ENCODE measurements around the gene MSLN. TPM values are rescaled to one million over a fixed set of nuclear protein-coding genes. Genes with fewer than 3 reads are reported as not detected.
A peak's percentile ranks its signal among the peaks of the same experiment; 100 is the strongest.
"Not testable (repeated sequence)": the region's sequence is repeated elsewhere in the genome, so short reads cannot be mapped to it uniquely, and the experiment has no call there.

MSLN gene
- total RNA-seq, 6 experiments from 2014 or later = 0.17 to 0.61 (median 0.36) TPM

DNA sequence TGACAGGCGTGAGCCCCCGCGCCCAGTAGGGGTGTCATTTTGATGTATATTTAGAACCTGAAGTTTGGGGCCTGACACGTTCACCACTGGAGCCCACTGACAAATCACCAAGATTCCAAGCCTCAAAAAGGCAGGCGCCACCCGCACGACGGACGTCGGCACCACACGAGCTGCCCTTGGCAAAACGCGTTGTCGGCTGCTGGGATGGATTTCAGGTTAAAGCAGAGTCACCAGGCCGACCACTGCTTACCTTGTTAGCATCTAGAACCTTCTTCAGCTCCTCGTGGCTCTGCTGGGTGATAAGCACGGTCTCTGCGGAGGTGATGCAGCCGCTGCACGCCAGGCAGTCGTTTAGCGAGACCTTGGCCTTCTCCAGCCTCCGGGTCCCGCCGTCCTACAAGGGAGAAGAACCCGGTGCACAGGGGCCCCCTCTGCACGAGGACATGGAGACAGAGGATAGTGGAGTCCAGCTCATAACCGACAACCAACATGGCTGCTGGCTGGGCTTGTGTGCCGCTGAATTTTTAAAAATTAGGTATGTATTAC, 23.5 kb upstream of the MSLN start:
- no peak overlapping the region for H3K27ac Mint-ChIP-seq
- peaks cover 9% of the 10 kb centered on the region; the same call in 1 of the 2 replicates for H3K36me3 Mint-ChIP-seq (ENCODE audit: low read depth)
- DNase-seq = no peak
- TF ChIP-seq, protein P1, sequence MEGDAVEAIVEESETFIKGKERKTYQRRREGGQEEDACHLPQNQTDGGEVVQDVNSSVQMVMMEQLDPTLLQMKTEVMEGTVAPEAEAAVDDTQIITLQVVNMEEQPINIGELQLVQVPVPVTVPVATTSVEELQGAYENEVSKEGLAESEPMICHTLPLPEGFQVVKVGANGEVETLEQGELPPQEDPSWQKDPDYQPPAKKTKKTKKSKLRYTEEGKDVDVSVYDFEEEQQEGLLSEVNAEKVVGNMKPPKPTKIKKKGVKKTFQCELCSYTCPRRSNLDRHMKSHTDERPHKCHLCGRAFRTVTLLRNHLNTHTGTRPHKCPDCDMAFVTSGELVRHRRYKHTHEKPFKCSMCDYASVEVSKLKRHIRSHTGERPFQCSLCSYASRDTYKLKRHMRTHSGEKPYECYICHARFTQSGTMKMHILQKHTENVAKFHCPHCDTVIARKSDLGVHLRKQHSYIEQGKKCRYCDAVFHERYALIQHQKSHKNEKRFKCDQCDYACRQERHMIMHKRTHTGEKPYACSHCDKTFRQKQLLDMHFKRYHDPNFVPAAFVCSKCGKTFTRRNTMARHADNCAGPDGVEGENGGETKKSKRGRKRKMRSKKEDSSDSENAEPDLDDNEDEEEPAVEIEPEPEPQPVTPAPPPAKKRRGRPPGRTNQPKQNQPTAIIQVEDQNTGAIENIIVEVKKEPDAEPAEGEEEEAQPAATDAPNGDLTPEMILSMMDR (IDR thresholded peaks at IDR 0.05) = no peak
- peaks cover 12% of the 10 kb centered on the region; the same call in 1 of the 2 replicates for H3K4me1 Mint-ChIP-seq (ENCODE audit: low read depth)
- no peak overlapping the region for H3K4me3 Mint-ChIP-seq
- no peaks in the 10 kb centered on the region for H3K9me3 Mint-ChIP-seq
- H3K27me3 Mint-ChIP-seq (ENCODE audit: insufficient read depth) = peaks cover 2% of the 10 kb centered on the region; the same call in 1 of the 2 replicates

DNA sequence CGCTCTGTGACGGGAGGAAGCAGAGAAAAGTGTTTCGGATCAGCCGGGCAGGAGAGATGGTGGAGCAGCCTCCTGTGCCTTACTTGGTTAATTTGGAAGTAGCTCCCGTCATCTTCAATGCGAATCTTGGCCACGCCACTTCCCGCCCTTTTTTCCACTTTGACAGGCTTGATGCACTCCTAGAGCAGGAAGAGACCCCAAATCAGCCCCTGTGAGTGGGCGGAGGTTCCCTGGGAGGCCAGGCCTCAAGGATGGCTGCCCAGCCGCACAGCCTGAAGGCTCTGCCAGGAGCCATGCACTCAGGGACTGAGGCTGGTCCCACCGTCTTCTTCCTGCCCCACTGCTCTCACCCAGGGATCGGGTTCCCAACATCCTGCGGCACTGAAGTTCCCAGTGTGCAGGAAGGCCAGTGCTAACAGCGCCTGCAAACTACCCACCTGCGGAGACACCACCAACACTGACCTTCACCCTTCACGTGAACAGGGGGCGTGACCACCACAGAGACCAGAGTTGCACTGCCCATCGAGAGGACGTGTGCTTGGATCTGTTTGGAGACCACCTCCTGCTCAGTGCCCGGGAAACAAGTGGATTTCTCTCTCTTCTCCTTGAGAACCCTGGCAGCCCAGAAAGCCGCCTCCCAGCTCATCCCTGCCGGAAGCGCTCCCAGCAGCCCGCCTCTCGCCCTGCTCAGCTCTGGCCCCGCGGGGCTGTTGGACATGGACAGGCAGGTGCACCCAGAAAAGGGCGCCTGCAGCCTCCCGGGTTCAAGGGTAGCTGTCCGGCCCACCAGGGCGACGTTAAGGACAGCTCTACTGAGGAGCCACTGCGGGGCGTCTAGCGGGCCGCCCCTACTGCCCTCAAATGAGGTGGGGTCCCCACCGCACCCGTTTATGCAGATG, 20.7 kb upstream of the MSLN start:
- H3K4me1 Mint-ChIP-seq (ENCODE audit: low read depth) = peaks cover 9% of the 10 kb centered on the region; the same call in 1 of the 2 replicates
- peaks cover 5% of the 10 kb centered on the region; the same call in 1 of the 2 replicates for H3K27me3 Mint-ChIP-seq (ENCODE audit: insufficient read depth)
- DNase-seq = no peak
- TF ChIP-seq, protein P1 (IDR thresholded peaks at IDR 0.05) = no peak
- peak overlapping the region; percentile 83 for H3K4me3 Mint-ChIP-seq
- peaks cover 9% of the 10 kb centered on the region; the same call in 1 of the 2 replicates for H3K36me3 Mint-ChIP-seq (ENCODE audit: low read depth)
- no peaks in the 10 kb centered on the region for H3K9me3 Mint-ChIP-seq
- H3K27ac Mint-ChIP-seq = no peak overlapping the region

DNA sequence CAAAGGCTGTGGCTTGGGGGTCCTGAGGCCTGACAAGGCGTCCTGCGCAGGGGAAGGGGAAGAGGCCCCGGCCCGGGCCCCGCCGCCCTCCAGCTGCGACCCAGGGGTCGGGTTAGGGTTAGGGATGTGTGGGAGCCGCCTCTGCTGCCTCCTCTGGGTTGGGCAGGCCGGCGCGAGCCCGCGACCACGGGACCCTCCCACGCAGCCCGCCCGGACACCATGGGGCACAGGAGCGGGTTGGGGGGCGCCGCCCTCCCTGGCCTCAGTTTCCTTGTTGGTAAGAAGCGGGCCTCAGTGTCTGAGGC, 20.1 kb upstream of the MSLN start:
- H3K9me3 Mint-ChIP-seq = no peaks in the 10 kb centered on the region
- TF ChIP-seq, protein P1 (IDR thresholded peaks at IDR 0.05) = no peak
- peak overlapping the region; percentile 83 for H3K4me3 Mint-ChIP-seq
- H3K27me3 Mint-ChIP-seq (ENCODE audit: insufficient read depth) = peaks cover 5% of the 10 kb centered on the region; the same call in 1 of the 2 replicates
- no peak for DNase-seq
- peaks cover 9% of the 10 kb centered on the region; the same call in 1 of the 2 replicates for H3K36me3 Mint-ChIP-seq (ENCODE audit: low read depth)
- peaks cover 9% of the 10 kb centered on the region; the same call in 1 of the 2 replicates for H3K4me1 Mint-ChIP-seq (ENCODE audit: low read depth)
- no peak overlapping the region for H3K27ac Mint-ChIP-seq

DNA sequence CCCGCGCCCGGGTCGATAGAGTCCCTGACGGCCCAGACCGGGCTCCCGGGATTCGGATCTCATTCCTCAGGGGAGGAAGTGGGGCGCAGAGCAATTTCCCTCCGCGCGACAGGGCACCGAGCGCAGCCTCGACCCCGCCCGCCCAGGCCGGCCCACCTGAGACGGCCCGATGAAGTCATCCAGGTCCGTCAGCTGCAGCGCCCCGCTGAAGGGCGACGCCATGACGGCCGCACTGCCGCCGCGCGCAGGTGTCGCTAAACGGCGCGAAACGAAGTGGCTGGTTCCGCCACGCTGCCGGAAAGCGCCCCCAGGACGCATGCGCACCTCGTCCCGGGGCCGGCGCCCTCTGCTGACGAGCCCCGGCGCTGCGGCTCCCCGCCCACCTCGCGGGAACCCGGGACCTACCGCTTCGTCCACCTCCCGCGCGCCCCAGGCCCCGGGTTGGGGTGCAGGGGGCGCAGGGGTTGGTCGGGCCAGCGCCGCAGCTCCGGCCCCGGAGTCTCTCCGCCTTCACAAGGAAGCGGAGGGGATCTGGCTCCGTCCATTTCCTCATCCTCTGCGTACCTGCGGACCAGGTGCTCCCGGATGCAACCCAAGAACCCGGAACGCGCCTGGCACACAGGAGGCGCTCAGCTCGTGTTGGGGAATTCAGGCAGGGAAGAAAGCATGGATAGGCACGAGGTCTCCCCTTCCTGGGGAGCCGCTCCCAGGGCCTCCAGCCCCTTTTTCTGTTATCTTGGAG, 19.6 kb upstream of the MSLN start, which contains the start of gene CIAO3:
CIAO3 (minus strand) TSS at position 234 of the 742 bp plus-strand sequence; CDS start at position 222, 12 bp downstream.
- no peaks in the 10 kb centered on the region for H3K9me3 Mint-ChIP-seq
- H3K27me3 Mint-ChIP-seq (ENCODE audit: insufficient read depth) = peaks cover 5% of the 10 kb centered on the region; the same call in 1 of the 2 replicates
- H3K36me3 Mint-ChIP-seq (ENCODE audit: low read depth) = peaks cover 8% of the 10 kb centered on the region; the same call in 1 of the 2 replicates
- peaks cover 9% of the 10 kb centered on the region; the same call in 1 of the 2 replicates for H3K4me1 Mint-ChIP-seq (ENCODE audit: low read depth)
- TF ChIP-seq, protein P1 (IDR thresholded peaks at IDR 0.05) = peak; percentile 93
- peak within 1 kb of the TSS; percentile 83 for H3K4me3 Mint-ChIP-seq
- no peak within 1 kb of the TSS for H3K27ac Mint-ChIP-seq
- peak; percentile 85 for DNase-seq

DNA sequence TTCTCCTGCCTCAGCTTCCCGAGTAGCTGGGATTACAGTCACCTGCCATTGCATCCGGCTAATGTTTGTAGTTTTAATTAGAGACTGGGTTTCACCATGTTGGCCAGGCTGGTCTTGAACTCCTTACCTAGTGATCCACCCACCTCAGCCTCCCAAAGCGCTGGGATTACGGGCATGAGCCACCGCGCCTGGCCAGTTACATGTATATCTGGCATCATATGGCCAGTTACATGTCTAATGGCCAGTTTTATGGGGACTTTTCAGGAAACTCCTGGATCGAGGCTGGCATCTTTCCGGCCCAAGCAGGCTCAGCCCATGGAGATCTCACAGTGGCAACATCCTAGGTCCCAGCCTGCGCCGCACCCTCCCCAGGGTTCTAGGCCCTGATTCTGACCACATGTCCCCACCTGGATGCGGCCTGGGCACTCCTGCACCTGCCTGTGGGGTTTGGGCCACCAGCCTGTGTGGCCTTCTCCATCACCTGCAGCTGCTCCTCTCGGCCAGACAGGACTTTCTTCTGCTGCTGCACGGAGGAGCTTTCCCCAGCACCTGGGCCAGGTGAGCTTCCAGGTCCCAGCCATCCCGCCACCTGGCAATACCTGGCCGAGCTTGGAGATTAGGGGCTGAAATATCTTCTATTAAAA, 18.4 kb upstream of the MSLN start:
- Mint-ChIP-seq H3K27ac (no peak overlapping the region), H3K36me3 (ENCODE audit: low read depth) (0 out of 2 replicates have a peak, but pooled peaks cover 4% of the 10 kb centered on the region), H3K27me3 (ENCODE audit: insufficient read depth) (peaks cover 3% of the 10 kb centered on the region; the same call in 1 of the 2 replicates), H3K4me1 (ENCODE audit: low read depth) (peaks cover 9% of the 10 kb centered on the region; the same call in 1 of the 2 replicates), H3K4me3 (peak overlapping the region; percentile 73; the same call in 1 of the 2 replicates), H3K9me3 (no peaks in the 10 kb centered on the region)
- DNase-seq = no peak
- TF ChIP-seq, protein P1 (IDR thresholded peaks at IDR 0.05) = no peak

- H3K4me1 Mint-ChIP-seq (ENCODE audit: low read depth); H3K9me3 Mint-ChIP-seq; H3K36me3 Mint-ChIP-seq (ENCODE audit: low read depth); H3K27me3 Mint-ChIP-seq (ENCODE audit: insufficient read depth); H3K4me3 Mint-ChIP-seq; DNase-seq; H3K27ac Mint-ChIP-seq: not testable (repeated sequence)
Observed at GRCh38 chr16:742894-743293, 17.6 kb upstream of the MSLN start.

Measured in HFFc6 (cell line).